HepG2 (cell line): ENCODE measurements around the gene DHX58. TPM values are rescaled to one million over a fixed set of nuclear protein-coding genes. Genes with fewer than 3 reads are reported as not detected.

ENCODE experiments used
- GATAD2A ChIP-seq: IDR thresholded peaks from 2 replicates; pipeline ENCODE4 v1.6.1; 2016
- HNF4G ChIP-seq, 2 experiments: sonication (generic) in 1 of 2; formaldehyde crosslinking in 1 of 2; IDR thresholded peaks; 2 replicates each; pipeline versions ENCODE4 v1.4.0 to v1.6.1; 2011 to 2020; ENCODE audit warnings: borderline replicate concordance in 2 of 2, low read depth in 2 of 2, mild to moderate bottlenecking in 2 of 2, low read length in 1 of 2, missing genetic modification reagents in 1 of 2, moderate library complexity in 1 of 2
- LCORL ChIP-seq, 2 experiments: fragments of 450-650 bp in 1 of 2; sonication (generic) in 1 of 2; formaldehyde crosslinking in 1 of 2; IDR thresholded peaks; 2 replicates each; pipeline versions ENCODE4 v1.5.0 to v1.6.1; 2017 to 2020; ENCODE audit warnings: antibody characterized with exemption in 1 of 2, missing genetic modification reagents in 1 of 2
- STAG1 ChIP-seq: sonication (generic); formaldehyde crosslinking; IDR thresholded peaks from 2 replicates; pipeline ENCODE4 v1.4.0; 2020; ENCODE audit warnings: missing genetic modification reagents
- ZBTB26 ChIP-seq: IDR thresholded peaks from 2 replicates; pipeline ENCODE4 v1.6.1; 2016; ENCODE audit warnings: missing compliant biosample characterization, missing genetic modification reagents, borderline replicate concordance
- ZFP91 ChIP-seq: sonication (generic); formaldehyde crosslinking; IDR thresholded peaks from 2 replicates; pipeline ENCODE4 v1.9.0; 2022; ENCODE audit warnings: missing genetic modification reagents, mild to moderate bottlenecking, borderline replicate concordance
- ZNF547 ChIP-seq: sonication (generic); formaldehyde crosslinking; IDR thresholded peaks from 2 replicates; pipeline ENCODE4 v1.5.1; 2020; ENCODE audit warnings: mild to moderate bottlenecking, missing genetic modification reagents
- ZNF781 ChIP-seq: sonication (generic); formaldehyde crosslinking; IDR thresholded peaks from 2 replicates; pipeline ENCODE4 v1.5.1; 2020; ENCODE audit warnings: borderline replicate concordance, mild to moderate bottlenecking, missing genetic modification reagents; ENCODE audit errors: not compliant biosample characterization
- ZXDC ChIP-seq: sonication (generic); formaldehyde crosslinking; IDR thresholded peaks from 2 replicates; pipeline ENCODE4 v1.5.0; 2020; ENCODE audit warnings: mild to moderate bottlenecking, missing genetic modification reagents
- polyA plus RNA-seq, 8 experiments: library from polyadenylated mRNA; depleted of rRNA in 3 of 8; stranded (reverse) in 7 of 8; unstranded in 1 of 8; fragments of >200 nt; fragmentation: Illumina TruSeq in 4 of 8; extraction: Trizol in 4 of 8; gene quantifications; 2 replicates each; pipeline versions ENCODE4 v1.2.1 to v1.2.3, GENCODE V29; 2011 to 2016; ENCODE audit warnings: low read depth in 4 of 8, missing spikeins in 1 of 8, mixed read lengths in 1 of 8; ENCODE audit not compliant: insufficient read depth in 1 of 8
- total RNA-seq, 5 experiments: library from RNA; depleted of rRNA; stranded (reverse); fragments of >200 nt; fragmentation: Illumina TruSeq; extraction: Trizol; gene quantifications; 2 replicates each; pipeline ENCODE4 v1.2.3, GENCODE V29; 2016; ENCODE audit warnings: low read depth in 1 of 5
- TF ChIP-seq, protein P1 (sequence below): sonication (generic); formaldehyde crosslinking; conservative IDR thresholded peaks from 2 replicates; pipeline ENCODE4 v1.8.0; 2022; ENCODE audit warnings: missing genetic modification reagents
- TF ChIP-seq, protein P2 (sequence below): sonication (generic); formaldehyde crosslinking; IDR thresholded peaks from 2 replicates; pipeline ENCODE4 v1.8.1; 2022; ENCODE audit warnings: low read depth, mild to moderate bottlenecking, missing genetic modification reagents
- TF ChIP-seq, protein P3 (sequence below): sonication (generic); formaldehyde crosslinking; IDR thresholded peaks from 2 replicates; pipeline ENCODE4 v1.5.1; 2020; ENCODE audit warnings: mild to moderate bottlenecking, missing genetic modification reagents

DHX58 gene
- total and polyA plus RNA-seq, 2 of the 13 experiments (the other 11 are each of a cell fraction or from before 2014, with no cell fraction given) = 6.7 to 7.8 TPM

DNA sequence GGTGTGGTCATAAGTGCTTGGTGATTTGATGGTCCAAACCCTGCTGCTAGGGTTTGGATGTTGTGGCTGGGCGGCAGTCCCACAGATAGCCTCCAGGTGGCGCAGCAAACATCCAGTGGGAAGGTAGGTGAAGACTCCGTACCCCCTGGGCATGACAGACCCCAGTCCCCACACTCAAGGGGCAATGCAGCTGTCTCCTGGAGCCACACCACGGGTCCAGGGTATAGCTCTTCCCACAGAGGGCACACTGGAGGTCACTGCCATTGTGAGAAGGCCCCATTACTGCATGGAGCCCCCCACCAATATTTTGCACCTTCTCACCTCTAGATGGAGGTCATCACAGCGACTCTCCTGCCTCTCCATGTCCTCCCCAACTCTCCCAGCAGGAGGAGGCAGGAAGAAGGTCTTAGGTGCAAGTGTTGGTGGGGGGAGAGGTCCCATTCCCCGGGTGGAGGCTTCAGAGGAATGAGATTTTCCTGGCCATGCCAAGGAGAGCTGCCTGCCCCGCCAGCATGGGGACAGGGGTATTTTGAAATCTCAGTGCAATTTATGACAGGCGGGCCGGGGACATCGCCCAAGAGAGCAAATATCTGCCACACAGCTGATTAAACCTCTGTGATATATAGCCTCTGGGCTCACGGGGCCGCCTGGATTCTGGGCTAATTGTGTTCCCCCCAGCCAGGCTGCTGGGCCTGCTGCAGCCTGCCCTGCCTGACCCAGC, 45.0 kb downstream of the DHX58 start (continued):
- TF ChIP-seq GATAD2A (CRISPR knock-in tag) (peak; percentile 49; the same call in 1 of the 2 replicates), STAG1 (CRISPR knock-in tag) (peak; percentile 80), LCORL (IDR thresholded peaks at IDR 0.05) (no peak), LCORL (CRISPR knock-in tag; IDR thresholded peaks at IDR 0.05) (peak; percentile 59; the same call in 1 of the 2 replicates), ZNF547 (peak; percentile 62; the same call in 1 of the 2 replicates), ZXDC (no peak), ZBTB26 (CRISPR knock-in tag) (0 out of 2 replicates have a peak, but pooled peaks have one; percentile 23), HNF4G (IDR thresholded peaks at IDR 0.05; ENCODE audit: borderline replicate concordance, low read depth, low read length) (no peak), HNF4G (CRISPR knock-in tag; IDR thresholded peaks at IDR 0.05; ENCODE audit: borderline replicate concordance, low read depth) (peak; percentile 60; the same call in 1 of the 2 replicates), ZFP91 (peak; percentile 68; the same call in 1 of the 2 replicates), ZNF781 (CRISPR knock-in tag) (no peak)
- TF ChIP-seq, protein P1, sequence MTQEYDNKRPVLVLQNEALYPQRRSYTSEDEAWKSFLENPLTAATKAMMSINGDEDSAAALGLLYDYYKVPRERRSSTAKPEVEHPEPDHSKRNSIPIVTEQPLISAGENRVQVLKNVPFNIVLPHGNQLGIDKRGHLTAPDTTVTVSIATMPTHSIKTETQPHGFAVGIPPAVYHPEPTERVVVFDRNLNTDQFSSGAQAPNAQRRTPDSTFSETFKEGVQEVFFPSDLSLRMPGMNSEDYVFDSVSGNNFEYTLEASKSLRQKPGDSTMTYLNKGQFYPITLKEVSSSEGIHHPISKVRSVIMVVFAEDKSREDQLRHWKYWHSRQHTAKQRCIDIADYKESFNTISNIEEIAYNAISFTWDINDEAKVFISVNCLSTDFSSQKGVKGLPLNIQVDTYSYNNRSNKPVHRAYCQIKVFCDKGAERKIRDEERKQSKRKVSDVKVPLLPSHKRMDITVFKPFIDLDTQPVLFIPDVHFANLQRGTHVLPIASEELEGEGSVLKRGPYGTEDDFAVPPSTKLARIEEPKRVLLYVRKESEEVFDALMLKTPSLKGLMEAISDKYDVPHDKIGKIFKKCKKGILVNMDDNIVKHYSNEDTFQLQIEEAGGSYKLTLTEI = no peak
- TF ChIP-seq, protein P2, sequence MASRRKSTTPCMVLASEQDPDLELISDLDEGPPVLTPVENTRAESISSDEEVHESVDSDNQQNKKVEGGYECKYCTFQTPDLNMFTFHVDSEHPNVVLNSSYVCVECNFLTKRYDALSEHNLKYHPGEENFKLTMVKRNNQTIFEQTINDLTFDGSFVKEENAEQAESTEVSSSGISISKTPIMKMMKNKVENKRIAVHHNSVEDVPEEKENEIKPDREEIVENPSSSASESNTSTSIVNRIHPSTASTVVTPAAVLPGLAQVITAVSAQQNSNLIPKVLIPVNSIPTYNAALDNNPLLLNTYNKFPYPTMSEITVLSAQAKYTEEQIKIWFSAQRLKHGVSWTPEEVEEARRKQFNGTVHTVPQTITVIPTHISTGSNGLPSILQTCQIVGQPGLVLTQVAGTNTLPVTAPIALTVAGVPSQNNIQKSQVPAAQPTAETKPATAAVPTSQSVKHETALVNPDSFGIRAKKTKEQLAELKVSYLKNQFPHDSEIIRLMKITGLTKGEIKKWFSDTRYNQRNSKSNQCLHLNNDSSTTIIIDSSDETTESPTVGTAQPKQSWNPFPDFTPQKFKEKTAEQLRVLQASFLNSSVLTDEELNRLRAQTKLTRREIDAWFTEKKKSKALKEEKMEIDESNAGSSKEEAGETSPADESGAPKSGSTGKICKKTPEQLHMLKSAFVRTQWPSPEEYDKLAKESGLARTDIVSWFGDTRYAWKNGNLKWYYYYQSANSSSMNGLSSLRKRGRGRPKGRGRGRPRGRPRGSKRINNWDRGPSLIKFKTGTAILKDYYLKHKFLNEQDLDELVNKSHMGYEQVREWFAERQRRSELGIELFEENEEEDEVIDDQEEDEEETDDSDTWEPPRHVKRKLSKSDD = no peak
- TF ChIP-seq, protein P3, sequence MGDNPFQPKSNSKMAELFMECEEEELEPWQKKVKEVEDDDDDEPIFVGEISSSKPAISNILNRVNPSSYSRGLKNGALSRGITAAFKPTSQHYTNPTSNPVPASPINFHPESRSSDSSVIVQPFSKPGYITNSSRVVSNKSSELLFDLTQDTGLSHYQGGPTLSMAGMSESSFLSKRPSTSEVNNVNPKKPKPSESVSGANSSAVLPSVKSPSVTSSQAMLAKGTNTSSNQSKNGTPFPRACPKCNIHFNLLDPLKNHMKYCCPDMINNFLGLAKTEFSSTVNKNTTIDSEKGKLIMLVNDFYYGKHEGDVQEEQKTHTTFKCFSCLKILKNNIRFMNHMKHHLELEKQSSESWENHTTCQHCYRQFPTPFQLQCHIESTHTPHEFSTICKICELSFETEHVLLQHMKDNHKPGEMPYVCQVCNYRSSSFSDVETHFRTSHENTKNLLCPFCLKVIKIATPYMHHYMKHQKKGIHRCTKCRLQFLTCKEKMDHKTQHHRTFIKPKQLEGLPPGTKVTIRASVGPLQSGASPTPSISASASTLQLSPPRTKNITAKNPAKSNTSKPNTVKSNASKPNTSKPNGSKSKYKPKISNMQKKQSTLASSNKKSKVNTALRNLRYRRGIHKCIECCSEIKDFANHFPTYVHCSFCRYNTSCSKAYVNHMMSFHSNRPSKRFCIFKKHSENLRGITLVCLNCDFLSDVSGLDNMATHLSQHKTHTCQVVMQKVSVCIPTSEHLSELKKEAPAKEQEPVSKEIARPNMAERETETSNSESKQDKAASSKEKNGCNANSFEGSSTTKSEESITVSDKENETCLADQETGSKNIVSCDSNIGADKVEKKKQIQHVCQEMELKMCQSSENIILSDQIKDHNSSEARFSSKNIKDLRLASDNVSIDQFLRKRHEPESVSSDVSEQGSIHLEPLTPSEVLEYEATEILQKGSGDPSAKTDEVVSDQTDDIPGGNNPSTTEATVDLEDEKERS = no peak
